K562 (cell line): Measurements from ENCODE around the gene PI4KA.

ENCODE experiments used
- CTCF ChIP-seq, 3 experiments: IDR thresholded peaks in 2 of 3; conservative IDR thresholded peaks in 1 of 3; 2 replicates each; pipeline ENCODE4 v1.5.1; 2011 to 2012; ENCODE audit warnings: low read length in 3 of 3, mild to moderate bottlenecking in 3 of 3, control low read depth in 2 of 3, improper control_type of control experiment in 1 of 3, inconsistent platforms in 1 of 3, low read depth in 1 of 3, mixed read lengths in 1 of 3, moderate library complexity in 1 of 3; ENCODE audit not compliant: insufficient read depth in 2 of 3
- EP300 ChIP-seq: IDR thresholded peaks from 2 replicates; pipeline ENCODE4 v1.6.1; 2012; ENCODE audit warnings: low read length, improper control_type of control experiment
- EZH2 ChIP-seq: IDR thresholded peaks from 2 replicates; pipeline ENCODE4 v1.6.1; 2012; ENCODE audit warnings: low read depth, mild to moderate bottlenecking, inconsistent platforms, low read length, borderline replicate concordance
- ZBTB26 ChIP-seq: fragments of 450-650 bp; formaldehyde crosslinking; IDR thresholded peaks from 2 replicates; pipeline ENCODE4 v1.4.0; 2022; ENCODE audit warnings: missing genetic modification characterization

GRCh38 chr22:20775342-20775895, 83.2 kb downstream of the PI4KA start:
- no peak for TF ChIP-seq ZBTB26 (CRISPR knock-in tag)
- no peak for TF ChIP-seq CTCF (IDR thresholded peaks at IDR 0.05 in 2 of 3, conservative IDR thresholded peaks at IDR 0.05 in 1 of 3; ENCODE audit: insufficient read depth in 2 of 3, low read depth in 1 of 3, low read length in 3 of 3)
- no peak for TF ChIP-seq EZH2
- TF ChIP-seq EP300, result no peak
